HepG2 (cell line): Measurements from ENCODE around the gene NLRP14. TPM values are rescaled to one million over a fixed set of nuclear protein-coding genes. Genes with fewer than 3 reads are reported as not detected.
A peak's percentile ranks its signal among the peaks of the same experiment; 100 is the strongest.

ENCODE experiments used
- ATAC-seq: fragments of 200-7000 bp; cut with Tn5 transposase; 3 replicates; pipeline ENCODE4 v1.9.1; 2020; ENCODE audit warnings: mild to moderate bottlenecking, moderate library complexity
- BruUV-seq: library from RNA; stranded (reverse); fragments of 400-500 nt; replicated peaks from 2 replicates; lab custom pipeline; 2021; lab: Mats Ljungman, UMichigan
- CTCF ChIA-PET: fragments of 300-600 bp; formaldehyde crosslinking; extraction: SDS; loops from one replicate; lab custom pipeline; 2021; ENCODE audit warnings: low total read pairs, inconsistent platforms, low intra/inter-chr PET ratio; lab: Yijun Ruan, JAX
- POLR2A ChIA-PET: fragments of 350-600 bp; sonication (Branson Sonifier 250); formaldehyde crosslinking; loops from one replicate; lab custom pipeline; 2020; ENCODE audit warnings: antibody characterized with exemption, inconsistent platforms; lab: Yijun Ruan, JAX
- DNase-seq: peaks from one replicate; pipeline ENCODE4 v3.0.0-alpha.2; 2015; ENCODE audit warnings: low spot score
- FAIRE-seq: peaks from 3 replicates; lab custom pipeline; 2011; peaks lifted over from hg19 to GRCh38; lab: Jason Lieb, UNC
- H2AFZ ChIP-seq: one replicate; pipeline ENCODE4 v1.6.1; 2011; ENCODE audit warnings: low read length, inconsistent platforms
- H3K27ac ChIP-seq: fragments of 300-600 bp; 3 replicates; pipeline ENCODE4 v1.8.0; 2011; ENCODE audit warnings: mixed run types, mild to moderate bottlenecking, mixed read lengths, low read length, inconsistent platforms; ENCODE audit not compliant: insufficient read depth; ENCODE audit errors: extremely low read length
- H3K27me3 ChIP-seq, 2 experiments: fragments of 200-600 bp in 1 of 2; 2 replicates in 1 of 2; 3 replicates in 1 of 2; pipeline versions ENCODE4 v1.6.0 to v1.8.0; 2011; ENCODE audit warnings: low read length in 2 of 2, mild to moderate bottlenecking in 2 of 2, moderate library complexity in 2 of 2, inconsistent platforms in 1 of 2; ENCODE audit not compliant: insufficient read depth in 2 of 2, control insufficient read depth in 1 of 2
- H3K36me3 ChIP-seq, 2 experiments: fragments of 200-600 bp in 1 of 2; replicated peaks in 1 of 2; 2 replicates in 1 of 2; 3 replicates in 1 of 2; pipeline versions ENCODE4 v1.5.1 to v1.8.0; 2011; ENCODE audit warnings: low read length in 2 of 2, inconsistent platforms in 1 of 2; ENCODE audit not compliant: insufficient read depth in 2 of 2, control insufficient read depth in 1 of 2
- H3K4me1 ChIP-seq: 2 replicates; pipeline ENCODE4 v1.5.1; 2012; ENCODE audit warnings: low read length, inconsistent platforms; ENCODE audit not compliant: insufficient read depth
- H3K4me2 ChIP-seq: 2 replicates; pipeline ENCODE4 v1.6.0; 2011; ENCODE audit warnings: low read depth, low read length, inconsistent platforms
- H3K4me3 ChIP-seq, 3 experiments: fragments of 200-600 bp in 1 of 3; sonication (generic), shearing (Covaris generic) in 1 of 3; replicated peaks in 1 of 3; 2 replicates each; pipeline ENCODE4 v1.5.1; 2011 to 2016; ENCODE audit warnings: low read length in 3 of 3, inconsistent platforms in 2 of 3, low read depth in 2 of 3, mild to moderate bottlenecking in 2 of 3, control low read depth in 1 of 3, mixed read lengths in 1 of 3; ENCODE audit not compliant: insufficient read depth in 1 of 3
- H3K79me2 ChIP-seq: one replicate; pipeline ENCODE4 v1.6.1; 2011; ENCODE audit warnings: low read length, inconsistent platforms; ENCODE audit not compliant: insufficient read depth
- H3K9ac ChIP-seq: 2 replicates; pipeline ENCODE4 v1.6.0; 2011; ENCODE audit warnings: mild to moderate bottlenecking, low read depth, low read length, inconsistent platforms; ENCODE audit not compliant: insufficient read depth
- H3K9me3 ChIP-seq: 2 replicates; pipeline ENCODE4 v1.5.1; 2012; ENCODE audit warnings: mild to moderate bottlenecking, low read length
- H4K20me1 ChIP-seq: 2 replicates; pipeline ENCODE4 v1.6.0; 2011; ENCODE audit warnings: inconsistent platforms, mild to moderate bottlenecking, low read length, moderate library complexity; ENCODE audit not compliant: insufficient read depth
- AKAP8 ChIP-seq: sonication (generic); formaldehyde crosslinking; IDR thresholded peaks from 2 replicates; pipeline ENCODE4 v1.5.1; 2020; ENCODE audit warnings: mild to moderate bottlenecking, missing genetic modification reagents
- DDIT3 ChIP-seq: sonication (generic); formaldehyde crosslinking; IDR thresholded peaks from 2 replicates; pipeline ENCODE4 v1.4.0; 2020; ENCODE audit warnings: mild to moderate bottlenecking, missing genetic modification reagents
- FOXC1 ChIP-seq: sonication (generic); formaldehyde crosslinking; IDR thresholded peaks from 2 replicates; pipeline ENCODE4 v1.8.0; 2022; ENCODE audit warnings: mild to moderate bottlenecking, missing genetic modification reagents, borderline replicate concordance
- GMEB2 ChIP-seq: IDR thresholded peaks from 2 replicates; pipeline ENCODE4 v1.6.1; 2016; ENCODE audit warnings: missing biosample characterization, missing genetic modification reagents, low read depth
- ISX ChIP-seq: sonication (generic); formaldehyde crosslinking; conservative IDR thresholded peaks from 2 replicates; pipeline ENCODE4 v1.5.0; 2020; ENCODE audit warnings: missing genetic modification reagents
- KLF16 ChIP-seq, 2 experiments: sonication (generic) in 1 of 2; formaldehyde crosslinking in 1 of 2; IDR thresholded peaks; 2 replicates each; pipeline versions ENCODE4 v1.6.1 to v1.8.0; 2016 to 2023; ENCODE audit warnings: missing genetic modification reagents in 2 of 2, missing compliant biosample characterization in 1 of 2
- MAFF ChIP-seq: IDR thresholded peaks from 2 replicates; pipeline ENCODE4 v1.6.1; 2011; ENCODE audit warnings: low read depth, low read length, improper control_type of control experiment
- MAFK ChIP-seq, 2 experiments: IDR thresholded peaks in 1 of 2; conservative IDR thresholded peaks in 1 of 2; 2 replicates each; pipeline ENCODE4 v1.6.1; 2011; ENCODE audit warnings: improper control_type of control experiment in 2 of 2, low read length in 2 of 2
- NR1H2 ChIP-seq: sonication (generic); formaldehyde crosslinking; IDR thresholded peaks from 2 replicates; pipeline ENCODE4 v1.8.1; 2022; ENCODE audit warnings: low read depth, missing genetic modification reagents, borderline replicate concordance
- THAP7 ChIP-seq: sonication (generic); formaldehyde crosslinking; IDR thresholded peaks from 2 replicates; pipeline ENCODE4 v1.8.1; 2023; ENCODE audit warnings: mild to moderate bottlenecking, missing genetic modification reagents
- ZBTB26 ChIP-seq: IDR thresholded peaks from 2 replicates; pipeline ENCODE4 v1.6.1; 2016; ENCODE audit warnings: missing compliant biosample characterization, missing genetic modification reagents, borderline replicate concordance
- ZNF44 ChIP-seq: sonication (generic); formaldehyde crosslinking; IDR thresholded peaks from 2 replicates; pipeline ENCODE4 v1.5.1; 2020; ENCODE audit warnings: mild to moderate bottlenecking, missing genetic modification reagents
- ZNF484 ChIP-seq: sonication (generic); formaldehyde crosslinking; IDR thresholded peaks from 2 replicates; pipeline ENCODE4 v1.5.1; 2020; ENCODE audit warnings: mild to moderate bottlenecking, low read depth, missing genetic modification reagents, borderline replicate concordance
- ZNF543 ChIP-seq: sonication (generic); formaldehyde crosslinking; IDR thresholded peaks from 2 replicates; pipeline ENCODE4 v1.4.0; 2020; ENCODE audit warnings: mild to moderate bottlenecking, missing genetic modification reagents
- ZNF800 ChIP-seq: sonication (generic); formaldehyde crosslinking; IDR thresholded peaks from 2 replicates; pipeline ENCODE4 v1.4.0; 2020; ENCODE audit warnings: missing genetic modification reagents
- ZNF883 ChIP-seq: sonication (generic); formaldehyde crosslinking; IDR thresholded peaks from 2 replicates; pipeline ENCODE4 v1.5.1; 2020; ENCODE audit warnings: mild to moderate bottlenecking, missing genetic modification reagents; ENCODE audit errors: not compliant biosample characterization
- ZSCAN22 ChIP-seq: sonication (generic); formaldehyde crosslinking; IDR thresholded peaks from 2 replicates; pipeline ENCODE4 v1.4.0; 2020; ENCODE audit warnings: mild to moderate bottlenecking, missing genetic modification reagents
- WGBS: methylation state at CpG from one replicate; pipeline ENCODE4 v1.1.6; 2017; ENCODE audit warnings: low lambda C conversion rate; 5-methylcytosine and 5-hydroxymethylcytosine counted together
- in situ Hi-C: cut with HindIII; loops from 2 replicates; pipeline ENCODE4 v1.10.0; 2017; ENCODE audit warnings: low pct_unique_long_range_greater_than_20kb; ENCODE audit not compliant: extremely low pct_ligation_motif_present
- intact Hi-C: fragments of 100-400 bp; cut with micrococcal nuclease; formaldehyde crosslinking; loops from one replicate; pipeline ENCODE4 v1.10.0; 2022; ENCODE audit not compliant: unreplicated experiment
- polyA plus RNA-seq, 8 experiments: library from polyadenylated mRNA; depleted of rRNA in 3 of 8; stranded (reverse) in 7 of 8; unstranded in 1 of 8; fragments of >200 nt; fragmentation: Illumina TruSeq in 4 of 8; extraction: Trizol in 4 of 8; gene quantifications; 2 replicates each; pipeline versions ENCODE4 v1.2.1 to v1.2.3, GENCODE V29; 2011 to 2016; ENCODE audit warnings: low read depth in 4 of 8, missing spikeins in 1 of 8, mixed read lengths in 1 of 8; ENCODE audit not compliant: insufficient read depth in 1 of 8
- total RNA-seq, 5 experiments: library from RNA; depleted of rRNA; stranded (reverse); fragments of >200 nt; fragmentation: Illumina TruSeq; extraction: Trizol; gene quantifications; 2 replicates each; pipeline ENCODE4 v1.2.3, GENCODE V29; 2016; ENCODE audit warnings: low read depth in 1 of 5

The NLRP14 gene
- total and polyA plus RNA-seq, 2 of the 13 experiments (the other 11 are each of a cell fraction or from before 2014, with no cell fraction given): not detected

- intact Hi-C loops: no loop called here
- Histone ChIP-seq H4K20me1 (no peaks in the 10 kb centered on the region), H3K36me3 (no peaks in the 10 kb centered on the region), H3K9ac (no peak overlapping the region), H3K9me3 (no peaks in the 10 kb centered on the region), H3K4me1 (no peaks in the 10 kb centered on the region), H3K27ac (no peak overlapping the region), H3K79me2 (no peaks in the 10 kb centered on the region), H3K4me2 (no peak overlapping the region), H3K4me3 (no peak overlapping the region), H2AFZ (no peak overlapping the region), H3K27me3 (peaks cover 0 to 8% of the 10 kb centered on the region in 2 experiments; a peak in 2 of 5 replicates)
- POLR2A ChIA-PET: no interaction called here
- CTCF ChIA-PET: no interaction called here
- no peak for ATAC-seq
- in situ Hi-C loops: no loop called here
- DNase-seq: no peak
- BruUV-seq: no TSS peak
- TF ChIP-seq ZSCAN22: no peak
- no peak for TF ChIP-seq NR1H2
- no peak for TF ChIP-seq ZNF883 (CRISPR knock-in tag)
- TF ChIP-seq FOXC1: no peak
- no peak for TF ChIP-seq ZNF800 (CRISPR knock-in tag)
- no peak for TF ChIP-seq ZNF484 (CRISPR knock-in tag)
- TF ChIP-seq ZNF44 (CRISPR knock-in tag): no peak
- TF ChIP-seq ZBTB26 (CRISPR knock-in tag): no peak
- no peak for TF ChIP-seq ZNF543 (CRISPR knock-in tag)
- TF ChIP-seq GMEB2 (CRISPR knock-in tag): no peak
- TF ChIP-seq ISX (CRISPR knock-in tag): no peak
- no peak for TF ChIP-seq KLF16 (CRISPR knock-in tag; IDR thresholded peaks at IDR 0.05)
- no peak for TF ChIP-seq THAP7 (CRISPR knock-in tag)
- TF ChIP-seq AKAP8 (CRISPR knock-in tag): no peak
- TF ChIP-seq DDIT3: no peak
- TF ChIP-seq MAFK (conservative IDR thresholded peaks at IDR 0.05 in 1 of 2, IDR thresholded peaks at IDR 0.05 in 1 of 2; ENCODE audit: low read length in 2 of 2): peak; percentile 62 to 81
- peak; percentile 54 for TF ChIP-seq MAFF
- no peak for FAIRE-seq
- WGBS: 2% methylated on average over 3 of the region's 3 CpGs
Measured at GRCh38 chr11:7028141-7028540, 7.9 kb downstream of the NLRP14 start.
